SK-MEL-5 (cell line): Measurements from ENCODE around the gene LCN10. TPM values are rescaled to one million over a fixed set of nuclear protein-coding genes. Genes with fewer than 3 reads are reported as not detected.

ENCODE experiments used
- DNase-seq: peaks from one replicate; pipeline ENCODE4 v3.0.0-alpha.2; 2016; ENCODE audit warnings: low read depth, low spot score
- in situ Hi-C: cut with HindIII; loops from 2 replicates; pipeline ENCODE4 v1.10.0; 2016; ENCODE audit warnings: low sequenced_read_pairs, high pct_unique_total_duplicates, low pct_unique_long_range_greater_than_20kb
- total RNA-seq: library from RNA; depleted of rRNA; stranded (reverse); fragments of >200 nt; shearing (Covaris generic); gene quantifications from 2 replicates; pipeline ENCODE4 v1.2.3, GENCODE V29; 2014

Gene LCN10
- total RNA-seq, 1 experiment from 2014 or later, result not detected

DNA sequence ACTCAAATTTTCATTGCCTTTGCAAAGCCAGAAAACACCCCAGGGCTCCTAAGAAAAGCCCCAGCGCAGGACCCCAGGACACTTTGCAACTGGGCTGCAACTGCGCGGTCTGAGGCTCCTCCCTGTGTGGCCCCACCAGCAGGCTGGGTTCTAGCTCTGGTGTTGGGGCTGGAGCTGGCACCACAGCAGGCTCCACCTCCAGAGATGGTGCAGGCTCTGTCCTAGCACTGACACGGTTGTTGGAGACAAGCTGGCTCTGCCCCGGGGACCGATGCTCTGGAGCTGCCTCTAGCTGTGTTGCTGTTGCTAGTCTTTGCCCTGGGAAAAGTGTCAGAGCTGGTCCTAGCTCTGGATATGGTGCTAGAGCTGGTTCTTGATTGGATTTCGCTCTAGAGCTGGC is 13.6 kb downstream of the LCN10 start:
- in situ Hi-C loops, result no loop called here
- no peak for DNase-seq

DNA sequence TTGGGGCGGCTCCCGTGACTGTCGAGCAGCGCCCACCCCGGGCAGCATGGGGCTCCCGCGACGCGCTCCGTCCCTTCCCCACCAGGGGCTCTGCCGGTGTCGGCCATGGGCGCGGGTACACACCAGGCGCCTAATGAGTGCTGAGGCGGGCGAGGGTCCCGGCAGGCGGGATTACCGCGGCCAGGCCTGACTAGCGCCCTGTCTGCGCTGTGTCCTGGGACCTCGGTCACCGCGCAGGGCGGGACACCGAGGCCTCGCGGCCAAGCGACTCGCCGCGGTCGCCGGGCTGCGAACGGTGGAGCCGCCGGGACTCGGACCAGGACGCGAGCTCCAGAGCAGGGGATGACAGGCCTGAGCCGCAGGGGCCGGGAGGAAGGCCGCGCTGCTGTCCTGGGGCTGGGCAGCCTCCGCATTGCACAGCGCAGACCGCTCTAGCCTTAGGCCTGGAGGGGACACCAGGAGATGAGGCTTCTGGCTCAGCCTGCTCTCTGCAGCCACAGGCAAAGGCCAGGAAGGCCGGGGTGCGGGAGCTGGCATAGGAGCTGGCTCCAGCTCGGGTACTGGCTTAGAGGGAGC is 14.1 kb downstream of the LCN10 start:
- no peak for DNase-seq
- in situ Hi-C loops, result no loop called here

DNA sequence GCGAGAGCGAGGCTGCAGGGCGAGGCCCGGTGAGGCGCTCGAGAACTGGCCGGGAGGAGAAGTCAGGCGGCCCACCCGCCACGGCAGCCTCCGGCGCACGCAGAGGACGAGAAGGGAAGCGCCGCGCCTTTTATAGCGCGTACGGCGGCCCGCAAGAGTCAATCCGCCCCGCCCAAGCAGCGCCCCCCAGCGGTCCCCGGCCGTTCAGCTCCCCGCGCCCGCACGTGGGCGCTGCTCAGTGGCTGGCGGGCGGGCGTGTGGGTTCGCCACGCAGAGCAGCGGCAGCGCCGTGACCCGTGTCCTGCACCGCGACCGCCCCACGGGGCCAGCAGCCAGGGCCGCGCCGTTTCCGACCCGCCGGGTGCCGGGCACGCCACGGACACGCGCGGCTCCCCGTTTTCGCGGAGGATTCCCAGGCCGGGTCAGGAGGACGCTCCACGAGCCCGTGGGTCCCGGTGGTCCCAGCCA is 14.6 kb downstream of the LCN10 start:
- in situ Hi-C loops, result no loop called here
- peak; percentile 83 for DNase-seq

DNA sequence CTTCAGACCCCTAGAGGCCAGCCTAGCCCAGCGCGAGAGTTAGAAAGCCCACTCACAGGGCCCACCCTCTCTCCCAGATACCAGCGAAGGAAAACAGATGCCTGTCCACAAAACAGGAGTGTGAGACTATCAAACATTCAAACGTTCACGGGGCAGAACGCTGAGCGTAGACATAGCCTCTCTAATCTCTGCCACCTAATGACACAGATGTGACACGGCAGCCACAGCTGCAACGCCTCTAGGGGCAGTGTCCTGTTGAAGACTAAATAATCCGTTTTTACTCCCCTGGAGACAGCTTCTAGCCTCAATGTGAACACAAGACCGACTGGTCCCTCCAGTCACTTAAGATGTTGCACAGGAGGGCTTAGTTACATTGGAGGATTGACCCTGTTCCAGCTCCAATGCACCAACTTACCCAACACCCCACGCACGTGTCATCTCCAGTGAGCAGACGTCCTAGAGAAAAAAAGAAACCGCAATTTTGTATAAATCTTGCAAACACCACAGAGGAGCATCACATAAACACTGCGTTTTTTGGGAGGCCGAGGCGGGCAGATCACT is 16.0 kb downstream of the LCN10 start:
- DNase-seq, result no peak
- in situ Hi-C loops, result no loop called here

DNA sequence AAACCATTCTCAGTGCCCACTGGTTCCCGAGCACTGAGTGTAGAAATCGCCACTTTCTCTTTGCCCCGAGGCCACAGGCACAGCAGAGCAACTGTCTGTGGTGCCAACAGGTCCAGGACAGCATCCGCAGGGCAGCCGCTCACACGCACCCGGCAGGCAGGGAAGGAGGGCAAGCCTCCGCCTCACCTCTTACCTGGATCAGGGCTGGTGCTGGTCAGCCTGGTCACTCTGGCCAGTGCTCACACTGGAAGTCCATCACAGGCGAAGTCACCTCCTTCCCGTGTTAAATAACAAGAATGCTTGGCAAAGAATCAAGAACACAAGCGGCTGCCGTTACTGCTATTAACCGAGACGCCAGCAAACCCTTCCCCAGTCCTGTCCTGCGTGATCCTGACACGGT is 16.6 kb downstream of the LCN10 start:
- no peak for DNase-seq
- in situ Hi-C loops, result no loop called here

DNA sequence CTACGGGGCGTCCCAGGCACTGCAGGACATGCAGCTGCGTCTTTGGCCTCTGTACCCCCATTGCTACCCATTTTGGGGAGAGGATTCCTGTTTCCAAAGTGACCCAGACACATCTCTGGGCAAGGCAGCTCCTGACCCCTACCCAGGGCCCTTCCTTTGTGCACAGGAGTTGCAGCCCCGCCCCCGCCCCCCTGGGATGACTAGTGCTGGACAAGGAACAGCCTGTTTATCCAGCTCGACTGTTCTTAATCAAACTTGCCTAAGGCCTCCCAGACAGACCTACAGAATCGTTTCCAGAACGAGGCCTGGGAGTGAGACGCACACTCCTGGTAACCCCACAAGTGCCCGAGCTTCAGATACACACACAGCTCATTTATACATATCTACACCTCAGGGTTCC is 17.1 kb downstream of the LCN10 start:
- in situ Hi-C loops, result no loop called here
- DNase-seq, result peak; percentile 71

DNA sequence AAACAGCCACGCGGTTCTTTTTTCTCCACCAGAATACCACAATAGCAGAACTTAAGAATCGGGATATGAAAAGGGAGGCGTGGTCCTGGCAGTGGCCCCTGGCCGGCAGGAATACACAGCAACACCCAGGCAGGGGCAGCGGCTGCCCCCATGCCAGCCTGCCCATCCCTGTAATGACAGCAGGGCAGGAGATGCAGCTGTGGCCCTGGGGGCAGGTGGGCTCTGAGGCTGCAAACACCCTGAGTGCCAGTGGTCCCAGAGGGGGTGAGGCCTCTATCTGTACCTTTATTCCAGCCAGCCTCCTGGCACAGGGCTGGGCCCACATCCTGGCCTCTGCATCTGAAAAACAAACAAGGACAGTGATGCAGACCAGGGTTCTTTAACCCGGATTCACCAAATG is 18.0 kb downstream of the LCN10 start:
- no peak for DNase-seq
- in situ Hi-C loops, result no loop called here

DNA sequence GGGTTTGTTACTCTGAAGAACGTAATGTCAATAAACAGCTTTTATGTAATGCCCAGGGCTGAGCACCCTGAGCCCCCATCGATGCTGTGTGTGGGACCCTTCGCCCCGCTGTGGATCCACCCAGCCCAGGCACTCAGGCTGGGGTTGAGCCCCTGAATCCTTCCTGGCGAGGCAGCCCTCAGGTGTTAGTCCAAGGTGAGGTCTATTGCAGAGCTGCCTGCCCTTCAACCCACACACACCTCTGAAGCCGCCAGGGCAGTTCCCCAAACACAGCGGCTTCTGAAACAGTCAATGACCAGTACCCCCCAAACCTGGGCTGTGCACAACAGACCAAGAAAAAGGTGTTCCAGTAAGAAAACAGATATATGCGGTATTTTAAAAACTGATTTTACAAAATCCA is 18.8 kb downstream of the LCN10 start:
- in situ Hi-C loops, result no loop called here
- DNase-seq, result no peak

DNA sequence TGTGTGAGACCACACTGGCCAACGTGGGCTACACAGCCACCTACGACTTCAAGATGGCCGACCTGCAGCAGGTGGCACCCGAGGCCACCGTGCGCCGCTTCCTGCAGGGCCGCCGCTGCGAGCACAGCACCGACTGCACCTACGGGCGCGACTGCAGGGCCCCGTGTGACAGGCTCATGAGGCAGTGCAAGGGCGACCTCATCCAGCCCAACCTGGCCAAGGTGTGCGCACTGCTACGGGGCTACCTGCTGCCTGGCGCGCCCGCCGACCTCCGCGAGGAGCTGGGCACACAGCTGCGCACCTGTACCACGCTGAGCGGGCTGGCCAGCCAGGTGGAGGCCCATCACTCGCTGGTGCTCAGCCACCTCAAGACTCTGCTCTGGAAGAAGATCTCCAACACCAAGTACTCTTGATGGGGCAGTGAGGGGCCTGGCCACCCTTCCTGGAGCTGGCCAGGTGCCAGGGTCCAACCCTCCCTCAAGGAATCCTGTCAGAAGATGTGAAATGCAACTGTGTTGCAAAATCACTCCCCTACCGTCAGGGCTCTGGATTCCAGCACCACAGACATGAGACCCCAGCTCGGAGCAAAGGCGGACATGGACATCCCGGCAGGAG is 19.3 kb downstream of the LCN10 start:
- no peak for DNase-seq
- in situ Hi-C loops, result no loop called here

DNA sequence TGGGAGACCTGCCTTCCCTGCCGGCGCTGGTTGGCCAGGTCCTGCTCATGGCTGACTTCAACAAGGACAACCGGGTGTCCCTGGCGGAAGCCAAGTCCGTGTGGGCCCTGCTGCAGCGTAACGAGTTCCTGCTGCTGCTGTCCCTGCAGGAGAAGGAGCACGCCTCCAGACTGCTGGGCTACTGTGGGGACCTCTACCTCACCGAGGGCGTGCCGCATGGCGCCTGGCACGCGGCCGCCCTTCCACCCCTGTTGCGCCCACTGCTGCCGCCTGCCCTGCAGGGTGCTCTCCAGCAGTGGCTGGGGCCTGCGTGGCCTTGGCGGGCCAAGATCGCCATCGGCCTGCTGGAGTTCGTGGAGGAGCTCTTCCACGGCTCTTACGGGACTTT is 19.8 kb downstream of the LCN10 start:
- no peak for DNase-seq
- in situ Hi-C loops, result no loop called here

DNA sequence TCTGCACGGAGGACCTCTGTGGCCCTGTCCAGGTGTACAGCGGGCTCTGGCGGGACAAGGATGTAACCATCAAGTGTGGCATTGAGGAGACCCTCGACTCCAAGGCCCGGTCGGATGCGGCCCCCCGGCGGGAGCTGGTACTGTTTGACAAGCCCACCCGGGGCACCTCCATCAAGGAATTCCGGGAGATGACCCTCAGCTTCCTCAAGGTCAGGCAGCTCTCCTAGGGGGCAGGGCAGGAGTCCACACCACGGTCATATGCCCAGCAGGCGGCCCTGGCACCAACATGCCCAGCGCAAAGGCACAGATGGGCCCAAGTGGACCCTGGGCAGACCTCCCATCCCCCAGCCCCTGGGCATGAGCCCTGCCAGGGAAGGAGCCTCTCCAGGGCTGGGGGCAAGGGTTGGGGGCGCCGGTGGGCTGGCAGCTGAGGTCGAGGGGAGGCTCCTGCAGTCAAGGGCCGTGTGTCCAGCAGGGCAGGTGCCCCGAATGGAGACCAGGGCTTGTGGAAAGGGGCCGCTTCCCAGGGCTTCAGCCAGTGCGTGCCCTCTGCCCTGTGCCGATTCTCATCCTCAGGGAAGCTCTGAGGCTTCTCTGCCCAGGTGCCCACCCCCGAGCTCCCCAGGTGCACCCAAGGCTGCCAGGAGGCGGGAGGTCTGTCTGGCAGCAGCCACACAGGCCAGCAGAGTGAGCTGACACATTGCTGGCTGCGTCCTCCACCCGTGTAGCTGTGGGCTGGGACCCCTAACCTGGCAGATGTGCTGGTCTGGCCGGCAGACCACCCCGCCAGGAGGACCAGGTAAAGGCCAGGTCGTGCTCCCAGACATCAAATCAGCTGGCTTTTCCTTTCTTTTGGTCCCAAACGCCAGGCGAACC is 20.4 kb downstream of the LCN10 start:
- in situ Hi-C loops, result no loop called here
- DNase-seq, result no peak

DNA sequence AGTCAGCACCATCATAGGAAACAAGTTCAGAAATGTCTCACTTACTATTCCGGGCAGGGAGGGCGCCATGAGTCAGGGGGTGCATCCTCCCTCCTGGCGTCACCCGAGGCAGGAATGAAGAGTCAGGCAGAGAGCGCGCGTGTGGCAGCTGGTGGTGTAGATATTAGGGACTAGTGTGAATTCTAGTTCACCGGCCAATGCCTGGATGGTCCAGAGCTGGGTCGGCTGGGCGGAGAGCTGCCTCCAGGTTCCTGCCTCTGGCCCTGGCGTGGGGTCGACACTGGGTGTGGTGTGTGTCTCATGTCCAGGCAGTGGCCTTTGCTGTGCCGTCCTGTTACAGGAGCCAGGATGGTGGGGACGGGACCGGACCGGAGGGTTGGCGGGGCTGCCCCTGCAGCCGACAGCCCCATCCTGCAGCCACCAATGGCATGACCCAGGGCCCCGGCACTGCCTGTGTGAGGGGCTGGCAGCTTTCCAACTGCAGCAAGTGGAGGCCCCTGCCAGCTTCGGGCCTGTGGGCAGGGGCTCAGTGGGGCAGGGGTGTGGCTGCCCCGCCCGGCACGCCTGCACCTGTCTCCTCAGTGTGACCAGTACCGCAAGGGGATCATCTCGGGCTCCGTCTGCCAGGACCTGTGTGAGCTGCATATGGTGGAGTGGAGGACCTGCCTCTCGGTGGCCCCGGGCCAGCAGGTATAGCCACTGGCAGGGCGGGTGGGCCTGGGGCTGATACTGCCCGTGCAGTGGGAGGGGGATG is 21.2 kb downstream of the LCN10 start:
- no peak for DNase-seq
- in situ Hi-C loops, result no loop called here

DNA sequence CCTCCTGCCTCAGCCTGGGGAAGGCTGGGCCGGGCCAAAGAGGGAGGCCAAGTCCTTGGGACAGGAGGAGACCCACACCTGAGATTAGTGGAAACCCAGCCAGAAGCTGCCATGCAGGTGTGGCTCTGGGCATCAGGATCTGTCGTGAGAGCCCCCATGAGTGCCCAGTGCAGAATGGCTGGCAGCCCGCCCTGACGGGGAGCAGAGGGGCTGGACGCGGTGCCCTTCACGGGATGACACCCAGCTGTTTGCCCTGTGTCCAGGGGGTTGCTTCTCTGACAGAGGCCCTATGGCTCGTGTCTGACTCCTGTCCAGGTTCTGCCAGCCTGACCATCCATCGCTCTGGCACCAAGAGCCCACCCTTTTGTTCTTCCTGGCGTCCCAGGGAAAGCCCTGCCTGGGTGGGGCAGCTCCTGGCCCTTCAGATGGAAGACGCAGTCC is 21.8 kb downstream of the LCN10 start:
- DNase-seq, result no peak

DNA sequence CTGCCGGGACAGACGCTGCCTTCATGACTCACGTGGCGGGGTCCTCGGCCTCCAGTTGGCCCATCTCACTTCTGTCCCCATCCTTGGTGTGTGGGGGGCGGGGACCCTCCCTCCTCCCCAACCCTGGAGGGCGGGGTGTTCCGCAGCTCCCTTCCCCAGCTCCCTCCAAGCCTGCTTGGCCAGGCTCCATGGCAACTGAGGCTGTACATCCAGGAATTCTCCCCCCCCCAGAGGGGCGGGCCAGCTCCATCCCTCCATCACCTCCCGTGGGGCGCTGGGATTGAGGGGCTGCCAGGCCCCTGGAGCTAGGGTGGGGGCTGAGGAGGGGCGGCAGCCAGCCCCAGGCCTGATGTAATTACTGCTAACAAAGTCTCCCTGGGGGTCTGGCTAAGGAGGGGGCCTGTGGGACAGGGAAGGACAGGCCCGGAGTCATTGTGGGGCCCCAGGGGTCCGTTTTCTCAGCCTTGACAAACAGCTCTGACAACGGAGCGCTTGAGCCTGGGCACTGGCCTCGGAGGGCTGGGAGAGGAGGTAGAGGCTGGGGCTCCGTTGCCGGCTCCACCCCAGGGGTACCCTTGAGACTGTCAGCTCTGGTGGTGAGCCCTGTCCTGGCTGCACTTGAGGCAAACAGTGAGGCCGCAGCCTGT is 22.4 kb downstream of the LCN10 start:
- in situ Hi-C loops, result no loop called here

More for the DNA sequence above, 21.8 kb downstream of the LCN10 start:
- in situ Hi-C loops, result no loop called here

DNA sequence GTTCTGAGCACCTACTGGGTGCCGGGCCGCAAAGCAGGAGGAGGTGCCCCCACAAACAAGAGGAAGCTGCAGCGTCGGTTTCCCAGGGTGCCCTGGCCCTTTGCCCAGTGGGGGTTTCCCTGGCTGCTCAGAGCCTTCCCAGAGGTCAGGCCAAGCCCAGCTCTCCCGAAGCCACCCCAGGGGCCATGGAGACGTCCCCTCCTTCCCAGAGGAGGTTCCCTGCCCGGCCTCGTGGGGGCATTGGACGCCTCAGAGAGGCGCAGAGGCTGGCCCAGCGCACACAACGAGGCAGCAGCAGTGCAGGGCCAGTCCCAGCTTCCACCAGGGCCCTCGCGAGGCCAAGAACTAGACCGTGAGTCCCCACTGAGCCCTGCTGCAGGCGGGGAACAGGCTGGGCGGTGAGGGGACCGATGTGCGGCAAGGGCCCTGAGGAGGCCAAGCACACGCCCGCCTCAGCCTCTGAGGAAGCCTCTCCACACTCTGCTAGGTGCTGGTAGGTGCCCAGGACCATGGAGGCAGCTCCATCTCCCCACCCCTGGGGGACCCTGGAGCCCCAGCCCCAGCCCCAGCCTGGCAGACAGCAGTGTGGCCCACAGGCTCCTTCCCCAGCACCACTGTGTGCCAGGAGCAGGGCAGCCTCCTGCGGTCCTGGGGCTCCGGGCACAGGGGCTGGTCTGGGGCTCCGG is 23.4 kb downstream of the LCN10 start:
- no peak for DNase-seq
- in situ Hi-C loops, result no loop called here

More for the DNA sequence above, 22.4 kb downstream of the LCN10 start:
- no peak for DNase-seq

DNA sequence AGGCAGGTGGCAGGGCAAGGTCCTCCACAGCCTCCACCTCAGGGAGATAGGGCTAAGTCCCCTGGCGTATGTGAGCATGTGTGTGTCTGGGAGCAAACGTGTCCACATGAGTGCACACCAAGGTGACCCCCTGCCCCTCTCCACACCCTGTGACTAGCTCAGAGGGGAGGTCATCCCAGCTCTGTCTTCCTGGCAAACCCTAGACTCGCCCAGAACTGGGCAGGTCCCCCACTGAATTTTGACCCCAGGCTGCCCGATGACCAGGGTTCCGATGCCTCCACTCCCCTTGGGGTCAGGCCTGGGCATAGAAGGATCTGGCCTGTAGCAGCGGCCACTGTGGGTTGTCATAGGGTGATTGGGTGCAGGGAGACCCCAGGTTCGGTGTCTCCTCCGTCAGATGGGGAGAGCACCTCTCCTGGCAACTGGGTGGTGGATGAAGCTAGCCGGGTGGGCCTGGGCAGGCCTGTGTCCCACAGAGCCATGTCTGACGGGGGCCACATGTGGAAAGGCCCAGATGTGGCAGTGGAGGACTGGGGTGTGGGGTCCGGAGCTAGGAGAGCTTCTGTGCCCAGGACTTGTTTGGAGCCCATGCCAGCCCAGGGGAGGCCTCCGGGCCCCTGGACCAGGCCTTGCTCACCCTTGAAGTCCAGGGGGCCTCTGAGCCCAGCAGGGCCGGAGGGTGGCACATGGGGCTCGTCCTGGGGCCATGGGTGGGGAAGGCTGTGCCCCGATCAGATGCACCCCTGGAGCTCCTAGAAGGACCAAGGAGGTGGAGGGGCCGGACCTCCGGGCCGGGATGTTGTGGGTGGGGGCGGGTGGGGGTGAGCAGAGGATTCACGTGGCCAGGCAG is 24.2 kb downstream of the LCN10 start:
- DNase-seq, result no peak
- in situ Hi-C loops, result no loop called here
